WTC11 (cell line): ENCODE data around the gene ISL1. TPM values are rescaled to one million over a fixed set of nuclear protein-coding genes. Genes with fewer than 3 reads are reported as not detected.

Experiments
- ATAC-seq: fragments of 200-7000 bp; cut with Tn5 transposase; 2 replicates; pipeline ENCODE4 v1.10.0; 2021; ENCODE audit warnings: mild to moderate bottlenecking, moderate library complexity
- CTCF ChIA-PET: fragments of 300-600 bp; sonication (Branson Sonifier 250); formaldehyde crosslinking; loops from one replicate; lab custom pipeline; 2021; ENCODE audit warnings: antibody characterized with exemption; lab: Charles Lee
- POLR2A ChIA-PET: fragments of 350-600 bp; sonication (Branson Sonifier 250); formaldehyde crosslinking; loops from one replicate; lab custom pipeline; 2021; ENCODE audit warnings: antibody characterized with exemption; lab: Charles Lee
- DNase-seq: peaks from one replicate; pipeline ENCODE4 v3.0.0; 2021; ENCODE audit warnings: low spot score
- H3K27ac Mint-ChIP-seq: 2 replicates; pipeline ENCODE4 v1.8.0; 2021; ENCODE audit warnings: mixed read lengths
- H3K27me3 Mint-ChIP-seq: 2 replicates; pipeline ENCODE4 v1.8.0; 2021; ENCODE audit warnings: low read depth, mild to moderate bottlenecking, moderate library complexity, mixed read lengths
- H3K36me3 Mint-ChIP-seq: 2 replicates; pipeline ENCODE4 v1.8.0; 2021; ENCODE audit warnings: mixed read lengths
- H3K4me1 Mint-ChIP-seq: 2 replicates; pipeline ENCODE4 v1.8.0; 2022; ENCODE audit warnings: mixed read lengths
- H3K4me3 Mint-ChIP-seq: 2 replicates; pipeline ENCODE4 v1.8.0; 2021; ENCODE audit warnings: mild to moderate bottlenecking, moderate library complexity, mixed read lengths
- H3K9me3 Mint-ChIP-seq: 2 replicates; pipeline ENCODE4 v1.8.0; 2021; ENCODE audit warnings: mixed read lengths
- FOXJ3 ChIP-seq: sonication (generic); formaldehyde crosslinking; IDR thresholded peaks from 2 replicates; pipeline ENCODE4 v1.9.0; 2021; ENCODE audit warnings: missing genetic modification reagents, mild to moderate bottlenecking, borderline replicate concordance
- KAT7 ChIP-seq: sonication (generic); formaldehyde crosslinking; IDR thresholded peaks from 2 replicates; pipeline ENCODE4 v1.8.1; 2023; ENCODE audit warnings: missing genetic modification reagents, mild to moderate bottlenecking, borderline replicate concordance
- SOX15 ChIP-seq: fragments of 250-450 bp; sonication (Bioruptor Pico); IDR thresholded peaks from 2 replicates; pipeline ENCODE4 v1.9.0; 2021; ENCODE audit warnings: mild to moderate bottlenecking
- TP53 ChIP-seq: sonication (generic); formaldehyde crosslinking; IDR thresholded peaks from 2 replicates; pipeline ENCODE4 v1.8.1; 2023; ENCODE audit warnings: mild to moderate bottlenecking, missing genetic modification reagents
- ZNF232 ChIP-seq: sonication (generic); formaldehyde crosslinking; IDR thresholded peaks from 2 replicates; pipeline ENCODE4 v1.8.0; 2022; ENCODE audit warnings: mild to moderate bottlenecking, missing genetic modification reagents
- ZNF396 ChIP-seq: fragments of 250-450 bp; sonication (Bioruptor Pico); IDR thresholded peaks from 2 replicates; pipeline ENCODE4 v1.8.0; 2021; ENCODE audit warnings: mild to moderate bottlenecking, moderate library complexity, borderline replicate concordance
- total RNA-seq: library from RNA; stranded (reverse); gene quantifications from 3 replicates; pipeline ENCODE4 v1.2.3, GENCODE V29; 2021
- TF ChIP-seq, protein P1 (sequence below): sonication (generic); formaldehyde crosslinking; IDR thresholded peaks from 2 replicates; pipeline ENCODE4 v1.8.0; 2023; ENCODE audit warnings: mild to moderate bottlenecking, missing genetic modification reagents
- TF ChIP-seq, protein P2 (sequence below): fragments of 250-450 bp; sonication (Bioruptor Pico); IDR thresholded peaks from 2 replicates; pipeline ENCODE4 v1.9.0; 2021; ENCODE audit warnings: mild to moderate bottlenecking
- TF ChIP-seq, protein P3 (sequence below): sonication (generic); formaldehyde crosslinking; IDR thresholded peaks from 2 replicates; pipeline ENCODE4 v1.8.0; 2022; ENCODE audit warnings: mild to moderate bottlenecking, missing genetic modification reagents
- TF ChIP-seq, protein P4 (sequence below): sonication (generic); formaldehyde crosslinking; IDR thresholded peaks from 2 replicates; pipeline ENCODE4 v1.8.1; 2023; ENCODE audit warnings: mild to moderate bottlenecking, missing genetic modification reagents, moderate library complexity

ISL1 gene
- total RNA-seq, 1 experiment from 2014 or later: not detected

DNA sequence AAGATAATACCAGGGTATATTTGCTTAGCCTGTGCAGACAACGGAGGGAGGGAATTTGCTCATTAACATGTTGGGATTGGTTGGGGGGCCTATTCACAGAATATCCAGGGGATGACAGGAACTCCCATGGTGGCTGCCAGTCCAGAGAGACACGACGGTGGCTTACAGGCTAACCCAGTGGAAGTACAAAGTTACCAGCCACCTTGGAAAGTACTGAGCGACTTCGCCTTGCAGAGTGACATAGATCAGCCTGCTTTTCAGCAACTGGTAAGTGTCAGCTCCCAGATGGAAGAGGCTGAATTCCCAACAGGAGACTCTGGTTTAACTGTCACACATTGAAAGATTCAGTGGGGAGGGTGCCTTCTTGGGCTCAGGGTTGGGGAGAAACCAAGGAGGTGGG, 7.9 kb downstream of the ISL1 start:
- CTCF ChIA-PET: interaction anchor here (1.1 kb wide), 1 partner anchor 12 kb away, joined by 3 read pairs; no protein-coding TSS in a partner anchor
- POLR2A ChIA-PET: no interaction called here
- ATAC-seq: no peak

DNA sequence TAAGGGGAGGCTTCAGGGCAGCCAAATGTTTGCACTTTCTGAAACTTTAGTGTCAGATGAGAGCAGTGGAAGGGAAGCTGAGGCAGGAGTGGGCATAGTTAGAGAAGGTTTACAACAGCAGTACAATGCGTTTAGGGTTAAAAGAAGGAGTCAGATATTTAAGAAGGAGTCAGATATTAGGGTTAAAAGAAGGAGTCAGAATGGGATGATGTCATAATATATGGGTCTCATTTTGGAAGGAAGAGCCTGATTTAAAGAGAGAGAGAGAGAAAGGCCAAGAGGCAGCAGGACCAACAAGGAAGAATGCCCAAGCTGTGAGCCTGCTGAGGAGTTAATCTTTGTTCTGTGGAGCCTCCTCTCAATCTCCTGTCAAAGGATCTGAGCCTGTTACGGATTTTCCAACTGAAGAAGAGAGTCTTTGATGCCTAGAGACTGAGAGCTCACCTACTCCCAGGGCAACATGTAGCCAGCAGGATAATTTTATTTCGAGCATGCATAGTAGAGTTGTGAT, 9.5 kb downstream of the ISL1 start:
- Mint-ChIP-seq H3K4me3 (no peak overlapping the region), H3K27me3 (peaks cover 100% of the 10 kb centered on the region), H3K27ac (no peak overlapping the region), H3K4me1 (peaks cover 84% of the 10 kb centered on the region), H3K9me3 (no peaks in the 10 kb centered on the region), H3K36me3 (no peaks in the 10 kb centered on the region)
- TF ChIP-seq FOXJ3 (CRISPR knock-in tag) (no peak), TP53 (CRISPR knock-in tag) (no peak)
- TF ChIP-seq, protein P1, sequence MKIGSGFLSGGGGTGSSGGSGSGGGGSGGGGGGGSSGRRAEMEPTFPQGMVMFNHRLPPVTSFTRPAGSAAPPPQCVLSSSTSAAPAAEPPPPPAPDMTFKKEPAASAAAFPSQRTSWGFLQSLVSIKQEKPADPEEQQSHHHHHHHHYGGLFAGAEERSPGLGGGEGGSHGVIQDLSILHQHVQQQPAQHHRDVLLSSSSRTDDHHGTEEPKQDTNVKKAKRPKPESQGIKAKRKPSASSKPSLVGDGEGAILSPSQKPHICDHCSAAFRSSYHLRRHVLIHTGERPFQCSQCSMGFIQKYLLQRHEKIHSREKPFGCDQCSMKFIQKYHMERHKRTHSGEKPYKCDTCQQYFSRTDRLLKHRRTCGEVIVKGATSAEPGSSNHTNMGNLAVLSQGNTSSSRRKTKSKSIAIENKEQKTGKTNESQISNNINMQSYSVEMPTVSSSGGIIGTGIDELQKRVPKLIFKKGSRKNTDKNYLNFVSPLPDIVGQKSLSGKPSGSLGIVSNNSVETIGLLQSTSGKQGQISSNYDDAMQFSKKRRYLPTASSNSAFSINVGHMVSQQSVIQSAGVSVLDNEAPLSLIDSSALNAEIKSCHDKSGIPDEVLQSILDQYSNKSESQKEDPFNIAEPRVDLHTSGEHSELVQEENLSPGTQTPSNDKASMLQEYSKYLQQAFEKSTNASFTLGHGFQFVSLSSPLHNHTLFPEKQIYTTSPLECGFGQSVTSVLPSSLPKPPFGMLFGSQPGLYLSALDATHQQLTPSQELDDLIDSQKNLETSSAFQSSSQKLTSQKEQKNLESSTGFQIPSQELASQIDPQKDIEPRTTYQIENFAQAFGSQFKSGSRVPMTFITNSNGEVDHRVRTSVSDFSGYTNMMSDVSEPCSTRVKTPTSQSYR (CRISPR knock-in tag): no peak
- DNase-seq (no peak), ATAC-seq (peak; percentile 20)
- ChIA-PET CTCF (interaction anchor here (1.4 kb wide), 1 partner anchor 10 kb away, joined by 6 read pairs; the partner anchor contains the start of gene ISL1), POLR2A (no interaction called here)

More for the DNA sequence above, 7.9 kb downstream of the ISL1 start:
- H3K36me3 Mint-ChIP-seq: no peaks in the 10 kb centered on the region
- H3K27me3 Mint-ChIP-seq: peaks cover 100% of the 10 kb centered on the region
- H3K4me1 Mint-ChIP-seq: peaks cover 79% of the 10 kb centered on the region
- H3K27ac Mint-ChIP-seq: no peak overlapping the region
- DNase-seq: no peak
- no peak overlapping the region for H3K4me3 Mint-ChIP-seq
- TF ChIP-seq SOX15: no peak
- H3K9me3 Mint-ChIP-seq: no peaks in the 10 kb centered on the region

DNA sequence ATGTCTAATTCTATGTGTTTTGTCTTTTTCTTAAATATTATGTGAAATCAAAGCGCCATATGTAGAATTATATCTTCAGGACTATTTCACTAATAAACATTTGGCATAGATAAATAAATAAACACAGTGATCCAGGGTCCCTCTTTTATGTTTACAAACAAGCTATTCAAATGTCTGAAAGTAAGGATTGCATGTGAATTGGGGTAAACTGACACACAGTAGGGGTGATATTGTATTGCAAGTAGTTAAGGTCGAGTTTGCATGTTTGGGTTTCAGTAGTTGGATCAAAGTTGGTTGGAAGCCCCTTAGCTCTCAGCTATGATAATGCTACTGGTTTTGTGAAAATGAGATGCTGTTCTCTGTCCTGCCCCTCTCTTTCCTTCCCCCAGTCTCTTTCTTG, 11.4 kb downstream of the ISL1 start:
- Mint-ChIP-seq H3K4me3 (no peak overlapping the region), H3K9me3 (no peaks in the 10 kb centered on the region), H3K4me1 (peaks cover 85% of the 10 kb centered on the region), H3K36me3 (no peaks in the 10 kb centered on the region), H3K27ac (no peak overlapping the region), H3K27me3 (peaks cover 100% of the 10 kb centered on the region)
- ChIA-PET CTCF (interaction anchor here (0.7 to 2.1 kb wide), 5 partner anchors 9 to 431 kb away, joined by 3 to 20 read pairs (median 7); partner anchors contain the start of gene ISL1), POLR2A (interaction anchor here (0.7 to 0.8 kb wide), 2 partner anchors 12 to 428 kb away, joined by 3 to 4 read pairs; no protein-coding TSS in a partner anchor)
- no peak for DNase-seq
- peak; percentile 6 for ATAC-seq
- TF ChIP-seq ZNF396 (no peak), KAT7 (CRISPR knock-in tag) (no peak)
- TF ChIP-seq, protein P2, sequence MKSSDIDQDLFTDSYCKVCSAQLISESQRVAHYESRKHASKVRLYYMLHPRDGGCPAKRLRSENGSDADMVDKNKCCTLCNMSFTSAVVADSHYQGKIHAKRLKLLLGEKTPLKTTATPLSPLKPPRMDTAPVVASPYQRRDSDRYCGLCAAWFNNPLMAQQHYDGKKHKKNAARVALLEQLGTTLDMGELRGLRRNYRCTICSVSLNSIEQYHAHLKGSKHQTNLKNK: peak; percentile 67; the same call in 1 of the 2 replicates
- TF ChIP-seq, protein P3, sequence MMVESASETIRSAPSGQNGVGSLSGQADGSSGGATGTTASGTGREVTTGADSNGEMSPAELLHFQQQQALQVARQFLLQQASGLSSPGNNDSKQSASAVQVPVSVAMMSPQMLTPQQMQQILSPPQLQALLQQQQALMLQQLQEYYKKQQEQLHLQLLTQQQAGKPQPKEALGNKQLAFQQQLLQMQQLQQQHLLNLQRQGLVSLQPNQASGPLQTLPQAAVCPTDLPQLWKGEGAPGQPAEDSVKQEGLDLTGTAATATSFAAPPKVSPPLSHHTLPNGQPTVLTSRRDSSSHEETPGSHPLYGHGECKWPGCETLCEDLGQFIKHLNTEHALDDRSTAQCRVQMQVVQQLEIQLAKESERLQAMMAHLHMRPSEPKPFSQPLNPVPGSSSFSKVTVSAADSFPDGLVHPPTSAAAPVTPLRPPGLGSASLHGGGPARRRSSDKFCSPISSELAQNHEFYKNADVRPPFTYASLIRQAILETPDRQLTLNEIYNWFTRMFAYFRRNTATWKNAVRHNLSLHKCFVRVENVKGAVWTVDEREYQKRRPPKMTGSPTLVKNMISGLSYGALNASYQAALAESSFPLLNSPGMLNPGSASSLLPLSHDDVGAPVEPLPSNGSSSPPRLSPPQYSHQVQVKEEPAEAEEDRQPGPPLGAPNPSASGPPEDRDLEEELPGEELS (CRISPR knock-in tag): peak; percentile 99

DNA sequence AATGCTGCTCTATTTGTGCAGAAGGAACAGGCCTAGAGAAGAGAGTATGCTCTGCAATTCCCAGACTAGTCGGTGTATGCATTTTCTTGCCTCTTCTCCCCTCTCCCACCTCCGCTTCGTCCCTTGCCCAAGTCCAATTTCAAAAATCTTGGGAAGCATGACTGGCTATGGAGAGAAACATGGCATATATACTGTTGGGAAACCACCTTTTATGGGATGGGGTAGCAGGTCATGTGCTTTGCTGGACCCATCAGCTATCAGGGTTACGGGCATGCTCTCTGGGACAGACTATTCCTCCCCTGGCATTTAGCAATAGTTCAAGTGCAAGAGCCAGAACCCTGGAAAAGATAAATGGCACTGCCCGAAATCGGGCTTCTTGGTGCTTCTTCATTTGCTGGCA, 12.0 kb downstream of the ISL1 start:
- peaks cover 88% of the 10 kb centered on the region for H3K4me1 Mint-ChIP-seq
- H3K9me3 Mint-ChIP-seq: no peaks in the 10 kb centered on the region
- peak; percentile 33 for ATAC-seq
- no peaks in the 10 kb centered on the region for H3K36me3 Mint-ChIP-seq
- CTCF ChIA-PET: interaction anchor here (0.7 to 2.1 kb wide), 5 partner anchors 10 to 432 kb away, joined by 3 to 20 read pairs (median 7); partner anchors contain the start of gene ISL1
- DNase-seq: no peak
- peaks cover 100% of the 10 kb centered on the region for H3K27me3 Mint-ChIP-seq
- TF ChIP-seq, protein P4, sequence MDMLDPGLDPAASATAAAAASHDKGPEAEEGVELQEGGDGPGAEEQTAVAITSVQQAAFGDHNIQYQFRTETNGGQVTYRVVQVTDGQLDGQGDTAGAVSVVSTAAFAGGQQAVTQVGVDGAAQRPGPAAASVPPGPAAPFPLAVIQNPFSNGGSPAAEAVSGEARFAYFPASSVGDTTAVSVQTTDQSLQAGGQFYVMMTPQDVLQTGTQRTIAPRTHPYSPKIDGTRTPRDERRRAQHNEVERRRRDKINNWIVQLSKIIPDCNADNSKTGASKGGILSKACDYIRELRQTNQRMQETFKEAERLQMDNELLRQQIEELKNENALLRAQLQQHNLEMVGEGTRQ (CRISPR knock-in tag): 0 out of 2 replicates have a peak, but pooled peaks have one; percentile 15
- TF ChIP-seq ZNF232 (CRISPR knock-in tag): no peak
- H3K27ac Mint-ChIP-seq: no peak overlapping the region
- no peak overlapping the region for H3K4me3 Mint-ChIP-seq
- POLR2A ChIA-PET: interaction anchor here (0.7 to 0.8 kb wide), 2 partner anchors 13 to 428 kb away, joined by 3 to 4 read pairs; no protein-coding TSS in a partner anchor
